Lower leg skin (tissue), 3 donors: Measurements from ENCODE around the gene RAB40B.

Experiments
- CTCF ChIP-seq, 3 donors: fragments of 450-650 bp; IDR thresholded peaks; one replicate each; pipeline ENCODE4 v1.5.1; 2016; ENCODE audit warnings: antibody characterized with exemption in 3 of 3, mild to moderate bottlenecking in 3 of 3, moderate library complexity in 2 of 3
- POLR2A ChIP-seq, 2 donors: fragments of 450-650 bp; IDR thresholded peaks; one replicate each; pipeline ENCODE4 v1.6.1; 2016 to 2017; ENCODE audit warnings: antibody characterized with exemption in 2 of 2, mild to moderate bottlenecking in 1 of 2, moderate library complexity in 1 of 2

GRCh38 chr17:82627405-82627804 is 71.1 kb downstream of the RAB40B start:
- TF ChIP-seq CTCF (IDR thresholded peaks at IDR 0.05) (no peak), POLR2A (IDR thresholded peaks at IDR 0.05) (no peak)
